Measurements from ENCODE around the gene RBM33. TPM values are rescaled to one million over a fixed set of nuclear protein-coding genes. Genes with fewer than 3 reads are reported as not detected.
A peak's percentile ranks its signal among the peaks of the same experiment; 100 is the strongest.

The RBM33 gene
- total and polyA plus RNA-seq, 9 of the 15 experiments (the other 6 are each of a cell fraction or from before 2014, with no cell fraction given), result 4.4 to 80.7 (median 27.3) TPM

- TF ChIP-seq USF1 (CRISPR knock-in tag; IDR thresholded peaks at IDR 0.05) (peak; percentile 68), ETV6 (IDR thresholded peaks at IDR 0.05; ENCODE audit: borderline replicate concordance in 1 of 2, low read depth in 2 of 2, low read length in 1 of 2) (no peak), ETV6 (CRISPR knock-in tag; IDR thresholded peaks at IDR 0.05; ENCODE audit: borderline replicate concordance) (no peak), DMBX1 (CRISPR knock-in tag; IDR thresholded peaks at IDR 0.05; ENCODE audit: borderline replicate concordance) (no peak), ARID4B (CRISPR knock-in tag; IDR thresholded peaks at IDR 0.05) (no peak), L3MBTL2 (IDR thresholded peaks at IDR 0.05) (peak; percentile 97), ZNF3 (CRISPR knock-in tag; IDR thresholded peaks at IDR 0.05) (no peak), FOXP1 (CRISPR knock-in tag; IDR thresholded peaks at IDR 0.05) (no peak)
Observed at GRCh38 chr7:155603205-155603857, 41.1 kb upstream of the RBM33 start (continued).

Data from K562 (cell line).